ENCODE data around the gene ZNF469.

The ZNF469 gene

DNA sequence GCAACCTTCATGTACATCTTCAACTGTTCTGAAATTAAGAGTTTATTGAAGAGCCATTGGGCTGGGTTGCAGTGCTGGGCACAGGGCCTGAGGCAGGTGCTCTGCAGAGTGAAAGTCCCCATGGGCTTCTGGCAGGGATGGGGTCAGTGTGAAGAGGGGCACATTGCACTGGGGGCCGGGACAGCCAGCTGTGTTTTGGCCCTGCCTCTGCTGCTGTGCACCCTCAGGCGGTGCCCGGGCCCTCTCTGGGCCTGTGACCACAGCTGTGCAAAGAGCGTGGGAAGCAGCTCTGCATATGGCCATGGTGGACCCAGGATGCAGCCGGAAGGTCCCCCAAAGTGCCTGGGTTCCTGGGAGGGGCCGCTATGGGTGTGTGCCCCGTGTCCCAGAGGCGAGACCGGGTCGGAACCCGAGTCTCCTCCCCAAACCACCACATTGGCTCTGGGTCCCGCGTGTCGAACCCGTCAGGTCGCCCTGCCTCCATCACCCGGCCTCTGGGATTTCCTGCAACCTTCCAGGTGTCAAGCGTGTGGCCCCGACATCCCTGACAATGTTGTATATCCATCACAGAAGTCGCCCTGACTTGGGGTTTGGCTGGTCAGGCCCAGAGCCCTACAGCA lies 38.2 kb upstream of the ZNF469 start:
- H3K9me3 Mint-ChIP-seq, result no peaks in the 10 kb centered on the region
- intact Hi-C loops (cut with micrococcal nuclease), result no loop called here
- no peaks in the 10 kb centered on the region for H3K36me3 Mint-ChIP-seq (ENCODE audit: low read depth)
- no peak overlapping the region for H3K4me3 Mint-ChIP-seq
- no peak overlapping the region for H3K27ac Mint-ChIP-seq
- peaks cover 19% of the 10 kb centered on the region for H3K27me3 Mint-ChIP-seq
- H3K4me1 Mint-ChIP-seq (ENCODE audit: low read depth), result no peaks in the 10 kb centered on the region

DNA sequence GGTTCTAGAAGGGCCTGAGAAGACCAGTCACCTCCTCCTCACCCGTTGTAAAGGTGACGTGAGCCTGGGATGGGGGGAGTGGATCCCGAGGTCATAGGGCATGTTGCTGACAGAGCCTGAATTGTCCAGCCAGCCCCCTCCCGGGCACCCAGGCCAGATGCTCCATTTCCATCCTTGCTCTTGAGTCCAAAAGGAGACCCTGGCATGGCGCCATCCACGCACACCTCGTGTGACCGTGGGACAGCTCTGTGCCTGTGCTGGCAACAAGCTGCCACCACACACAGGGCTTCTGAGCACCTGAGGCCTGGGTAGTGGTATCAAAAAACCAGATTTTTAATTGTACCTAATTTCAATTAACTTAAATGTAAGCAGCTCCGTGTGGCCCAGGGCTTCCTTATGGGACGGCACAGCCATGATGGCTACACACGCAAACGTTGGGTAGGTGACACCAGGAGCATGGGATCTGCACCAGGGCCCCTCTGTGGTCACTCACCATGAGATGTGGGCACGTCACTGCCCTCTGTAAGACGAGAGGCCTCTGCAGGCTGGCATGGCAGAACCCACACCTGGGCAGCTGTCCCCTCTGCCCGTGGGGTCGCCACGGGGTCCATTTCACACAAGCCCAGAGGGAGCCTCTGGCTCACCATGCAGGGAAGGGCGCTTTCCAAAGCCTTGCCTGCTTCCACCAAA lies 37.6 kb upstream of the ZNF469 start:
- H3K4me1 Mint-ChIP-seq (ENCODE audit: low read depth), result no peaks in the 10 kb centered on the region
- H3K27ac Mint-ChIP-seq, result no peak overlapping the region
- H3K36me3 Mint-ChIP-seq (ENCODE audit: low read depth), result no peaks in the 10 kb centered on the region
- H3K4me3 Mint-ChIP-seq, result no peak overlapping the region
- H3K27me3 Mint-ChIP-seq, result peaks cover 22% of the 10 kb centered on the region
- intact Hi-C loops (cut with micrococcal nuclease), result no loop called here
- no peaks in the 10 kb centered on the region for H3K9me3 Mint-ChIP-seq

DNA sequence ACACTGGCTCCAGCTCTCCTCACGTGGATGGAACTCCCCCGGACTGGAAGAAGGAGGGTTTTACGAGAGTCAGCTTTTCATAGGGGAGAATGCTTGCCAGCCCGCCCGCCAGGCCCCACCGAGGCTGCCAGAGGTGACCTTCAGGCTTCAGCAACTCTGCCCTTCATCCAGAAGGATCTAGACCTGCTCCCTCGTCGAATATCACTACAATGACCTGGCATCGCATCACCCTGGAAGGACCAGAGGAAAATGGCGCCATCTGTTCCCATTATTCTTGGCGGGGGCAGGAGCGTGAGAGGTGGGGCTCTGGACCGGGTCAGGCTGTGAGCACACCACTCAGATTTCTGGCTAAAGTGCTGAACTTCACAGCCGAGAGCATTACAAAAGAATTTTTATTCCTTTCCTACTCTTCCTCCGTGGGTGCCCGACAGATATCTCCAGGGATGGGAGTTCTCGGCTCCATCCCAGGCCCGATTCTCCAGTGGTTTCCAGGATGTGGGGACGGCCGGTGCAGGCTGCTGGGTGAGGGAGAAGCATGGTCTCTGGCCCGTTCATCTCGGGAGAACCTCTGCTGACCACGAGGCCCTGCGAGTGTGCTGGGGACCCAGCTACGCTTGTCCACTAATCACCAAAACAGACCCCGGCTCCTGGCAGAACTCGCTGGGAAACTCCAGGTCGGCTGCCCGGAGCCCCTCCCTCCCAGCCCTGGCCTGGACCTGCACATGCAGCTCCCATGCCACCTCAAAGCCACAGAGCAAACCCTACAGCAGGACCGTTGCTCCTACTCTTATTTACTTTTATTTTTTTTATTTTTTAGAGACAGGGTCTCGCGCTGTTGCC lies 36.8 kb upstream of the ZNF469 start:
- no peak overlapping the region for H3K27ac Mint-ChIP-seq
- intact Hi-C loops (cut with micrococcal nuclease), result no loop called here
- H3K4me1 Mint-ChIP-seq (ENCODE audit: low read depth), result no peaks in the 10 kb centered on the region
- no peaks in the 10 kb centered on the region for H3K36me3 Mint-ChIP-seq (ENCODE audit: low read depth)
- peaks cover 22% of the 10 kb centered on the region for H3K27me3 Mint-ChIP-seq
- H3K4me3 Mint-ChIP-seq, result no peak overlapping the region
- no peaks in the 10 kb centered on the region for H3K9me3 Mint-ChIP-seq

GRCh38 chr16:88346680-88347505 lies 35.9 kb upstream of the ZNF469 start:
- H3K27me3 Mint-ChIP-seq, result peaks cover 22% of the 10 kb centered on the region
- intact Hi-C loops (cut with micrococcal nuclease), result no loop called here
- no peaks in the 10 kb centered on the region for H3K4me1 Mint-ChIP-seq (ENCODE audit: low read depth)
- no peaks in the 10 kb centered on the region for H3K9me3 Mint-ChIP-seq
- no peak overlapping the region for H3K27ac Mint-ChIP-seq
- H3K4me3 Mint-ChIP-seq, result no peak overlapping the region
- no peaks in the 10 kb centered on the region for H3K36me3 Mint-ChIP-seq (ENCODE audit: low read depth)

GRCh38 chr16:88347656-88348376 lies 34.9 kb upstream of the ZNF469 start:
- H3K27ac Mint-ChIP-seq, result no peak overlapping the region
- H3K36me3 Mint-ChIP-seq (ENCODE audit: low read depth), result no peaks in the 10 kb centered on the region
- H3K4me1 Mint-ChIP-seq (ENCODE audit: low read depth), result no peaks in the 10 kb centered on the region
- no peak overlapping the region for H3K4me3 Mint-ChIP-seq
- peaks cover 22% of the 10 kb centered on the region for H3K27me3 Mint-ChIP-seq
- intact Hi-C loops (cut with micrococcal nuclease), result no loop called here
- no peaks in the 10 kb centered on the region for H3K9me3 Mint-ChIP-seq

DNA sequence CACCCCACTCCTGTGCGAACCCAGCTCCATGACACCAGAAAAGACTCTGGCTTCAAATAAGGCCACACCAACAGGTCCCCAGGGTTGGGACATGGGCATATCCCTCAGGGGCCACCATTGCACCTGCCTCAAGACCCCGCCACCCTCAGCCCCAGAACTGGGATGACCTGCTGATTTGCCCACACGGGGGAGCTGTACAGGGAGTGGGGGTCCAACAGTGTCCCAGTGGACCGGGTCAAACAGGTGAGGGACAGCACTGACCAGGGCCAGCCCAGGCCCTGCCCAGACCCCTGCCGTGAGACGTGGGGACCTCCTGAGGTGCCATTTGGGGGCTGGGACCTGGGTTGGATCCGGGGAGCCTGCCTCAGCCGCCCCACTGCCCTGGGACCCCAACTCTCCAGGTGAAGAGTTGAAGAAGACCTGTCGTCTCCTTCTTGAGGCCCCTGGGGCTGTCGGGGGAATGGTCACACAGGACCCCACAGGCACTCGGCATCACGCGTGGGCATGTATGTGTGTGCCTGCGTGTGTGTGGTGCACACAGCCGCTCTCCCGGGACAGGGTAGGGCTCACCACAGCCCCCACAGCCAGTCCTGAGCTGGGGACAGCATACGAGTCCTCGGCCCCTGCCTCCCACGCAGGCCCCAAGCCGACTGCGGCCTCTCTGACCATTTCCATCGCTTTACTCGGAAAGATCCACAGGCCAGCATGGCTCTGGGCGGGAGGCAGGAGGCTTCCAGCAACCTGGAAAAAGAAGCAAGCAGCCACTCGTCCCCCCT lies 34.2 kb upstream of the ZNF469 start:
- Mint-ChIP-seq H3K4me1 (ENCODE audit: low read depth) (no peaks in the 10 kb centered on the region), H3K27me3 (peaks cover 17% of the 10 kb centered on the region), H3K9me3 (no peaks in the 10 kb centered on the region), H3K27ac (no peak overlapping the region), H3K4me3 (no peak overlapping the region), H3K36me3 (ENCODE audit: low read depth) (no peaks in the 10 kb centered on the region)
- intact Hi-C loops (cut with micrococcal nuclease), result no loop called here

DNA sequence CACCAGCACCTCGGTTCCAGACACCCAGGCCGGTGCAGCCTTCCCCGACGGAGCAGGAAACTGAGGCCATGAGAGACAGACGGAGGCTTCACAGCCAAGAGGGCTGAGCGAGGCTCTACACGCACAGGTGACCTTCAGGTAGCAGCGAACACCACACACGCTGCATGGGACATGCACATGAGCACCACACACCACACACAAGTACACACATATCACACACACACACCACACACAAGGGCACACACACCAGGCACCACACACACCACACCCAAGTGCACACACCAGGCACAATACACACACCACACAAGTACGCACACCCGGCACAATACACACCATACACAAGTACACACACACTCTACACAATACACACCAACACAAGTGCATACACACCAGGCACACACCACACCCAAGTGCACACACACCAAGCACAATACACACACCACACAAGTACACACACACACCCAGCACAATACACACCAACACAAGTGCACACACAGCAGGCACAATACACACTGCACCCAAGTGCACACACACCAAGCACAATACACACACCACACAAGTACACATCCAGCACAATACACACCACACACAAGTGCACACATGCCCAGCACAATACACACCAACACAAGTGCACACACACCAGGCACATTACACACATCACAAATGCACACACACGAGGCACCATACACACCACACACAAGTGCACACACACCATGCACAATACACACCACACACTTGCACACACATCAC lies 33.4 kb upstream of the ZNF469 start:
- Mint-ChIP-seq H3K4me1 (ENCODE audit: low read depth) (no peaks in the 10 kb centered on the region), H3K27ac (no peak overlapping the region), H3K36me3 (ENCODE audit: low read depth) (no peaks in the 10 kb centered on the region), H3K9me3 (no peaks in the 10 kb centered on the region), H3K27me3 (peaks cover 13% of the 10 kb centered on the region), H3K4me3 (no peak overlapping the region)
- intact Hi-C loops (cut with micrococcal nuclease), result no loop called here

- H3K27me3 Mint-ChIP-seq, result peaks cover 9% of the 10 kb centered on the region
Measured at GRCh38 chr16:88349903-88350900, 32.6 kb upstream of the ZNF469 start.

GRCh38 chr16:88350922-88351321 lies 31.8 kb upstream of the ZNF469 start:
- H3K27me3 Mint-ChIP-seq, result peaks cover 9% of the 10 kb centered on the region
- no peak overlapping the region for H3K27ac Mint-ChIP-seq
- no peaks in the 10 kb centered on the region for H3K4me1 Mint-ChIP-seq (ENCODE audit: low read depth)
- intact Hi-C loops (cut with micrococcal nuclease), result no loop called here
- H3K9me3 Mint-ChIP-seq, result no peaks in the 10 kb centered on the region
- no peak overlapping the region for H3K4me3 Mint-ChIP-seq
- H3K36me3 Mint-ChIP-seq (ENCODE audit: low read depth), result no peaks in the 10 kb centered on the region

More at GRCh38 chr16:88349903-88350900, 32.6 kb upstream of the ZNF469 start:
- Mint-ChIP-seq H3K9me3 (no peaks in the 10 kb centered on the region), H3K4me1 (ENCODE audit: low read depth) (no peaks in the 10 kb centered on the region), H3K27ac (no peak overlapping the region), H3K4me3 (no peak overlapping the region), H3K36me3 (ENCODE audit: low read depth) (no peaks in the 10 kb centered on the region)
- intact Hi-C loops (cut with micrococcal nuclease), result no loop called here

- intact Hi-C loops (cut with micrococcal nuclease), result no loop called here
- Mint-ChIP-seq H3K36me3 (ENCODE audit: low read depth) (no peaks in the 10 kb centered on the region), H3K27me3 (peaks cover 9% of the 10 kb centered on the region), H3K4me3 (no peak overlapping the region), H3K4me1 (ENCODE audit: low read depth) (no peaks in the 10 kb centered on the region), H3K9me3 (no peaks in the 10 kb centered on the region), H3K27ac (no peak overlapping the region)
Measured at GRCh38 chr16:88351491-88352101, 31.2 kb upstream of the ZNF469 start.

Measured in dendritic cell treated with granulocyte-macrophage colony-stimulating factor and Interleukin-4, amounts not matched to agents 40 ng/mL and 50 ng/mL, for 4 days (primary cell).